ENCODE measurements around the gene STX5.
"Not testable (repeated sequence)": the region's sequence is repeated elsewhere in the genome, so short reads cannot be mapped to it uniquely, and the experiment has no call there.

The STX5 gene

DNA sequence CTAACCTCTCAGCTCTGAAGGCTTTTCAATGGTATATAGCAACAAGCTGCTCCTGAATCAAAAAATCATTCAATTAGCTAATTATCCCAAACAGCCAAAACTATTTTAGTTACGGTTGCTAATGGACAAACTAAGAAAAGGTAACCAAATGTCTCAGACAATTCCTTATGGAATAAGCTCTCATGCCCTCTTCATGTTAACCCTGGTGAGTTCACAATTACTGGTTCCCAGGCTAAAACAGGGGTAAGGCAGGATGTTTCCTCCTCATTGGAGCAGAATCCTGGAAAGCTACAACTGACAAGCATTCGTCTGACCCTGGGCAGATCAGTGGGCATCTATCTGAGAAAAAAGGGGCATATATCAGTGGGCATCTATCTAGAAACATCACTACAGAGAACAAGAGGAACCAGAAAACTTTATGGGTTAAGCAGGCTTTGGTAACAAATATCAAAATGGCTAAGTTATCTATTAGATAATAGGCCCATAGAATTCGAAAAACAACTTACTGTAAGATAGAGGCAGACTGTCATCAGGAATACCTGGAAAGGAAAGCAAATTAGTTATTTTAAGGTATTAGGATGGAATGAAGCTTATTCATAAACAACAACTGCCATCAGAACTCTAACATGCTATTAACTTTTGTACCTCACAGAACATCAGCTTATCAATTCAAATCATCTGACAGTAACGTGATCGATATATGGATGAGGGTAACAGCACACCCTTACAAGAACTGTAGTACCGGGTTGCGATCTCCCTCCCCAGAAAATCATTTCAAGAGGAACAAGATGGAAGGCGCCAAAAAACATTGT lies 22.4 kb upstream of the STX5 start:
- no peak for DNase-seq (ENCODE audit: low read depth in 2 of 2)

DNA sequence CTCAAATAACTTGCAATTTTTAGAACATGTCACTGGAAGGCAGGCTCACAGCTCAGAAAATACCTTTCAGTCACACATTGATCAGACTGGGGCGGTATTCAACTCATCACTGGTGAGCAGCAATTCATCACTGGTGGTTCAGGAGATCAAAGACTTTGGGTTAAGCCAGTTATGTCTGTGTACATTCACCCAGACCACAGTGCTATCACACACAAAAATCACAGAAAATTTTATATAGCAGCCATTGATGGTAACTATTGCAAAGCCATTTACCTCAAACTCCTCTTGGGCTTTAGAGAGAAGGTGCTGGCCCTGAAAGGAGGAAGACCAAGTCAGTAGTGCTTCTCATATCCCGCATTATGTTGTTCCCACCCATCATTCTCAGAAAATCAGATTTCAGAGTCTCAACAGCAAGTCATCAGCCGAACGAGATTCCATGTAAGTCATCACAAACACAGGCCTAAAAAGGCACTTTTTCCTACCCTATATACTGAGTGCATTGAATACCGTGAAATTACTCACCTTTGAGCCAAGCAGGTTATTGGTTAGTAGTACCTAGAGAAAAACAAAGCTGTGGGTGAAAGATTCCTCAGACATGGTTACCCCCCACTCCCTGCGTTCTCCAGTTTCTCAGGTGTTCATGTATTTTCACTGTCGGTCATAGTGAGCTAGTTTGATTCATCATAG lies 21.6 kb upstream of the STX5 start:
- DNase-seq (ENCODE audit: low read depth in 2 of 2): no peak

DNA sequence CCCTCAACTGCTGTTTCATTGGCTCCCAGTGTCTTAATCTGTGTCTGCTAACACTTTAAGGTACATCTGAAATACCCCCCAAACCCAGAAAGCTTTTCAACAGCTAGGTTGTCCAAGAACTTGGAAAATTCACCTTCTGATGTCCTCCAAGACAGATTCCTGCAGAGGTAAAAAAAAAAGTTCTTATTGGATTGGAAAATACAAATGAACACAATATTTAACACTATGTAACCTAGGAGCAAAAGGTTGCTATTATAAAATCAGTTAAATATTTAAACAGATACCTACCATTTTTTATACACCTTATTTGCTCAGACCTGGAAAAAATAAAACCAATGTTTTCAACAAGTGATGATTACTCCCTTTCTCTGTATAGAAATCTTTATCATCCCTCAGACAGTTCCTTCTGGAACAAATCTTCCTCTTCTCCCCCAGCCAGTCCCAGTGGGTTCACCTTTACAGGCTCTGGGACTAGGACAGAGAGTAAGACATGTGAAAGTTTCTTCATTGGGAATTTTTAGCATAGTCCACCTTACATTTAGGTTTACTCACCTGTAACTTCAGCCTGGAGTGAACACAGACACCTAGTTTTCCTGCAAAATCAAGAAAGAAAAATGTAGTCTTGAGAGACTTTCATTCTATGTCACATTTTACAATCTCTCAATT lies 20.8 kb upstream of the STX5 start:
- DNase-seq (ENCODE audit: low read depth in 2 of 2): no peak

DNA sequence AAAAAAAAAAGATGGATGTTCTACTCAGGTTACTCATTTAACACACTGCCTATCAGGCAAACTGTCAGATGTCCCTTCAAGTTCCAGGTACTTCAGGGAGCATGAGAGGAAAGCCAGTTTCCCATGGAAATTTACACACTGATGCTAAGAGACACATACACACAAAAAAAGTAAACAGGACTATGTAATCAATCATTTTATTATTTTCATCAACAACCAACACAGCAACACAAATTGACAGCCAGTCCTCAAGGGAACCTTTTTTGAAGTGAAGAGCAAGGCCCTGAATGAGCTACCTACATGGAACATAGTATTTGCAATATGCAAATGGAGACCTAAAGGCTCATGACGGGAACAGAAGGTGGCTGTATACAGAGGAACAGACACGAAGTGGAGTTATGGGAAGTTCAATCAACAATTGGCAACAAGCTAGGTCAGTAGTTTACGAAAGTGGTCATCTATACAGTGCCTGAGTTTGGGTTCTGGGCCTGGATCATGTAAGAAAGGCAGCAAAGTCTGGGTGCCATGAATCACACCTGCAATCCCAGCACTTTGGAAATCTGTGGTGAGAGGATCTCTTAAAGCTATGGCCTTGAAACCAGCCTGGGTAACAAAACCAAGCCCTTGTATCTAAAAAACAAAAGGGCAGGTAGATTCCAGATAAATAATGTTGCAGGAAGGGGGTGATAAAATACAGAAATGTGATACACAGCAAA lies 20.1 kb upstream of the STX5 start:
- no peak for DNase-seq (ENCODE audit: low read depth in 2 of 2)

DNA sequence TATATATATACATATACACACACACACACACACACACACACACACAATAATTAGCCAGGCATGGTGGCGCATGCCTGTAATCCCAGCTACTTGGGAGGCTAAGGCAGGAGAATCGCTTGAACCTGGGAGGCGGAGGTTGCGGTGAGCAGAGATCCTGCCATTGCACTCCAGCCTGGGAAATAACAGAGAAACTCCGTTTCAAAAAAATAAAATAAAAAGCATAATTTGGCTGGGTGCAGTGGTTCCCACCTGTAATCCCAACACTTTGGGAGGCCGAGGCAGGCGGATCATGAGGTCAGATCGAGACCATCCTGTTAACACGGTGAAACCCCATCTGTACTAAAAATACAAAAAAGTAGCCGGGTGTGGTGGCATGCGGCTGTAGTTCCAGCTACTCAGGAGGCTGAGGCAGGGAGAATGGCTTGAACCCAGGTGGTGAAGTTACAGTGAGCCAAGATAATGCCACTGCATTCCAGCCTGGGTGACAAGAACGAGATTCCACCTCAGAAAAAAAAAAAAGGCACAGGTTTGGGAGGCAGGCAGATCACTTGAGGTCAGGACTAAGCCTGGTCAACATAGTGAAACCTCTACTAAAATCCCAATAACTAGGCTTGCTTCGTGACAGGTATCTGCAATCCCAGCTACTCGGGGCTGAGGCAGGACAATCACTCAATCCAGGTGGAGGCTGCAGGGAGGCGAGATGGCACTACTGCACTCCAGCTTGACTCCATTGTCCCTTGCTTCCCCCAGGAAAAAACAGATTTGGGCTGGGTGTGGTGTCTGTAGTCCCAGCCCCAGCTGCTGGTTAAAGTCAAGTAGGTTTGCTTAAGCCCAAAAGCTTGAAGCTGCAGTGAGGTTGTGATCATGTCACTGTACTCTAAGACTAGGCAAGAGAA lies 19.3 kb upstream of the STX5 start:
- no peak for DNase-seq (ENCODE audit: low read depth in 2 of 2)

- no peak for DNase-seq (ENCODE audit: low read depth in 2 of 2)
These were observed 16.0 kb upstream of the STX5 start for GRCh38 chr11:62847767-62848314.

- no peak for DNase-seq (ENCODE audit: low read depth in 2 of 2)
These were observed 14.3 kb upstream of the STX5 start for GRCh38 chr11:62846177-62846576.

DNA sequence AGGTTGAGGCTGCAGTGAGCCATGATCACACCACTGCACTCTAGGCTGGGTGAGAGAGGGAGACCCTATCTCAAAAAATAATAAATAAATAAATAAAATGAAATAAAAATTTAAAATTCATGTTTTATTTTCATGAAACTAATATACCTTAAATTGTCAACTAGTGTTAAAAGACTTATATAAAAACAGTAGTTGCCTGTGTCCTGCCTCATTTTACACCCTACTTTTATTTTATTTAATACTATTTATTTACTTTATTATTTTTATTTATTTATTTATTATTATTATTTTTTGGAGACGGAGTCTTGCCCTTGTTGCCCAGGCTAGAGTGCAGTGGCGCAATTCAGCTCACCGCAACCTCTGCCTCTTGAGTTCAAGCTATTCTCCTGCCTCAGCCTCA lies 12.3 kb upstream of the STX5 start:
- DNase-seq (ENCODE audit: low read depth in 2 of 2): no peak

DNA sequence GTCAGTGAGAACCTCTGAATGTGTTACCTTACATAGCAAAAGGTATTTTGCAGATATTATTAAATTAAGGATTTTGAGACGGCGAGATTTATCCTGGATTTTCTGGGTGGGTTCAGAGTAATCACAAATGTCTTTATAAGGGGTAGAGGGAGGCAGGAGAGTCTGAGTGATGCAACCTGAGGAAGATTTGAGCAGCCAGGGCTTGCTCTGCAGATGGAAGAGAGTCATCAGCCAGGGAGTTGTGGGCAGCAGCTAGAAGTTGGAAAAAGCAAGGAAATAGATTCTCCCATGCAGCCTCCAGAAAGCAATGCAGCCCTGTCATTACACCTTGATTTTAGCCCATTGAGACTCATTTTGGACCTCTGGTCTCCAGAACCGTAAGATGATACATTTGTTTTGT lies 11.6 kb upstream of the STX5 start:
- no peak for DNase-seq (ENCODE audit: low read depth in 2 of 2)

GRCh38 chr11:62842891-62843290 lies 11.0 kb upstream of the STX5 start:
- DNase-seq (ENCODE audit: low read depth in 2 of 2): not testable (repeated sequence)

- DNase-seq (ENCODE audit: low read depth in 2 of 2): no peak
These were observed 10.4 kb upstream of the STX5 start for GRCh38 chr11:62842171-62842741.

- DNase-seq (ENCODE audit: low read depth in 2 of 2): peak; percentile 51 to 70
These were observed 9.7 kb upstream of the STX5 start for GRCh38 chr11:62841361-62842170.

GRCh38 chr11:62840721-62841360 lies 9.0 kb upstream of the STX5 start:
- DNase-seq (ENCODE audit: low read depth in 2 of 2): peak; percentile 56 to 65

GRCh38 chr11:62839050-62839945 lies 7.4 kb upstream of the STX5 start, which contains the start of gene WDR74:
TSS of gene WDR74 (minus strand) at chr11:62839590. CDS start at chr11:62839570, 20 bp downstream.
- peak; percentile 80 to 82 for DNase-seq (ENCODE audit: low read depth in 2 of 2)

DNA sequence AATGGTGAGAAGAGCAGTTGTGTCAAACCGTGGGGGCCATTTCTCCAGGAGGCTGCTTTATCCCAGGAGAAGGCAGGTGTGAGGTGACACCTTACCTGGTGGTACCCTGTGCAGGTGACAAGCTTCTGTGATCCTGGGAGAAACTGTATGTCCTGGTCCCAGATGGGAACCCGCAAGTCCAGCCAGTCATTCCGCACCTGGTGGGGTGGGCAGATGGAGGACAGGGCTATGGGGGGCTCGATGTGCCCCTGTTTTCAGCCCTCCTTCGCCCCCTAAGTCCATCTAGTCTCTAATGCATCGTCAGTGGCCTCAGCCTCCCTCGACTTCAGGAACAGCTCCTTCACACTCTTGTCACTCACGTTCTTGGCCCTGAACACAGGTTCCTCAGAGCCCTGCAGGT lies 3.5 kb upstream of the STX5 start:
- DNase-seq (ENCODE audit: low read depth in 2 of 2): no peak

DNA sequence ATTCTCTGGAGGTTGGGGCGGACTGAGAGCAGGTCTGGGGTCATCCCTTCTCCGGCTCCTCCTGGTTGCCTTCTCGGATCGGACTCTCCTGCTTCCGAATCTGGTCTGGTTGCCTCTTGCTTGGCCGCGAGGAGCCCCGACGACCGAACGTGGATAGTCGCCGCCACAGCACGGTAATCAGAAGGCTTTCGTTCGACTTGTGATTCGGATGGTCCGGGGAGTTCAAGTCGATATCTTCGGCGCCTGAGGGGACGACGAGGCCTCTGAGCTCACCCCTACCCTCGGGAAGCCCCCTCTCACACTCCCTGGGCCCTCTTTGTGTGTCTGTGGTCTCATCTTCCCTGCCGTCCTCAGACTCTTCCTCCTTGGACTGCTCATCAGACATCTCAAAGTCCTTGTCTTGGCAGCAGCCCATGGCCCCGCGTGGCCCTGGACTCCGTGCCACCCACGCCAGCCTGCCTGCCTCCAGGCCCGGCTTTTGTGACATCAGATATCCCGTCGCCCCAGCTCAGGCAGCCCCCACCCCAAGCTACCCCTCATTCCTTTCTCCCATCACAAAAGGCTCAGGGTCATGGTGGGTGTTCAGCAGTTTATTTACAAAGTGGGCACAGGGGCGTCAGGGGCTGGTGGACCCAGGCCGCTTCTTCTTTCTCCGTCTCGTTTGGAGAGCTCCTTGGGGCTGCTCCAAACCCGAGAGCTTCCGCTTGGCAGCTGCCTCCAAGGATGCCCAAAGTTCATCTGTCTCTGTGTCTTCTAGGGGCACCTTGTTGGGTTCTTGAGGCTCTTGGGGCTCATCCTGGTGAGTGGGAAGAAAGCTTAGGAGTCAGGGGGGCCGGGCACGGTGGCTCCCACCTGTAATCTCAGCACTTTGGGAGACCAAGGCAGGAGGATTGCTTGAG lies 734 bp upstream of the STX5 start, which contains the start of gene TEX54:
Gene TEX54, minus strand, starts transcription at position 506 of the 899 bp plus-strand sequence.
- DNase-seq (ENCODE audit: low read depth in 2 of 2): no peak
